Vagina (tissue), 2 donors: Measurements from ENCODE around the gene SLC11A2.

Experiments used
- POLR2AphosphoS5 ChIP-seq, 2 donors: sonication (generic); formaldehyde crosslinking; IDR thresholded peaks; one replicate each; pipeline ENCODE4 v1.9.0; 2017; ENCODE audit warnings: antibody characterized with exemption in 2 of 2, mild to moderate bottlenecking in 2 of 2, low read depth in 1 of 2; ENCODE audit not compliant: insufficient read depth in 1 of 2
- TF ChIP-seq, protein P1 (sequence below), 3 experiments: fragments of 450-650 bp in 2 of 3; fragments of 200-600 bp in 1 of 3; sonication (generic) in 1 of 3; IDR thresholded peaks; one replicate each; pipeline ENCODE4 v1.5.1; 2017 to 2019; ENCODE audit warnings: antibody characterized with exemption in 3 of 3, mild to moderate bottlenecking in 2 of 3, moderate library complexity in 2 of 3

DNA sequence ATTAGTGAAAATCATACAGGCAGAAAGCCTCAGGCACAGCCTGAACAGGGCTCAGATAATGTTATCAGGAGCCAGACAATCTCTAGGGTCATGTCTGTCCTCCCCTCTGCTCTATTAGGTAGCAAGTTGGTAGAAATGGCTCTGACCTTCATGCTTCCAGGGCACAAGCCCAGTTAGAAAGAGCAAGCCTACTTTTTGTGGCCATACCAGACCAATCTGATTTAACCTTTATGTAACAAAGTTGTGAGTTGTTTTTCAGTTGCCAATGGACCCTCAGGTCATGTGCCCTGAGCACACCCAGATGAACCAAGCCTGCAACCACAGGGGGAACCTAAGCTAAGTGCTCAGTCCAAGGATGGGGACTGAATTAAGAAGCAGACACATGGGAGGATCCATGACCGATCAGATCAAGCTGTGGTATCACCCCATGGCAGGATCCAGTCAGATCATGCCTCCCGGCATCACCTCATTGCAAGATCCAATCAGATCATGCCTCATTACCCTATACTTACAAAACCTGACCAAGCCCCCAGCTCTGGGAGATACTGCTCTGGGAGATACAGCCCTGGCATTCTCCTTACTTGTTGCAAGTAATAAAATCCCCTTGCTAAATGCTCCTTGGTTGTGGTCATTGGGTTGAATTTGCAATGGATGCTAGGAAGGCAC lies 92.6 kb downstream of the SLC11A2 start:
- TF ChIP-seq, protein P1, sequence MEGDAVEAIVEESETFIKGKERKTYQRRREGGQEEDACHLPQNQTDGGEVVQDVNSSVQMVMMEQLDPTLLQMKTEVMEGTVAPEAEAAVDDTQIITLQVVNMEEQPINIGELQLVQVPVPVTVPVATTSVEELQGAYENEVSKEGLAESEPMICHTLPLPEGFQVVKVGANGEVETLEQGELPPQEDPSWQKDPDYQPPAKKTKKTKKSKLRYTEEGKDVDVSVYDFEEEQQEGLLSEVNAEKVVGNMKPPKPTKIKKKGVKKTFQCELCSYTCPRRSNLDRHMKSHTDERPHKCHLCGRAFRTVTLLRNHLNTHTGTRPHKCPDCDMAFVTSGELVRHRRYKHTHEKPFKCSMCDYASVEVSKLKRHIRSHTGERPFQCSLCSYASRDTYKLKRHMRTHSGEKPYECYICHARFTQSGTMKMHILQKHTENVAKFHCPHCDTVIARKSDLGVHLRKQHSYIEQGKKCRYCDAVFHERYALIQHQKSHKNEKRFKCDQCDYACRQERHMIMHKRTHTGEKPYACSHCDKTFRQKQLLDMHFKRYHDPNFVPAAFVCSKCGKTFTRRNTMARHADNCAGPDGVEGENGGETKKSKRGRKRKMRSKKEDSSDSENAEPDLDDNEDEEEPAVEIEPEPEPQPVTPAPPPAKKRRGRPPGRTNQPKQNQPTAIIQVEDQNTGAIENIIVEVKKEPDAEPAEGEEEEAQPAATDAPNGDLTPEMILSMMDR (IDR thresholded peaks at IDR 0.05): no peak
- no peak for TF ChIP-seq POLR2AphosphoS5 (IDR thresholded peaks at IDR 0.05; ENCODE audit: insufficient read depth in 1 of 2, low read depth in 1 of 2)
